K562 (cell line): ENCODE measurements around the gene KLHL8. TPM values are rescaled to one million over a fixed set of nuclear protein-coding genes. Genes with fewer than 3 reads are reported as not detected.

Experiments
- ATAC-seq: fragments of 200-7000 bp; cut with Tn5 transposase; 3 replicates; pipeline ENCODE4 v1.9.1; 2020; ENCODE audit warnings: moderate library complexity
- BruUV-seq: library from RNA; stranded (reverse); fragments of 400-500 nt; replicated peaks from 2 replicates; lab custom pipeline; 2021; lab: Mats Ljungman, UMichigan
- CTCF ChIA-PET: fragments of 300-600 bp; formaldehyde crosslinking; extraction: SDS; loops from one replicate; lab custom pipeline; 2021; ENCODE audit warnings: low intra/inter-chr PET ratio; lab: Yijun Ruan, JAX
- POLR2A ChIA-PET: fragments of 300-600, 350-650 bp; sonication (Branson Sonifier 250); formaldehyde crosslinking; extraction: SDS; loops from one replicate; lab custom pipeline; 2021; ENCODE audit warnings: antibody characterized with exemption, inconsistent platforms; lab: Yijun Ruan, JAX
- DNase-seq, 4 experiments: peaks; one replicate each; pipeline versions ENCODE4 v3.0.0 to v3.0.0-alpha.2; 2011 to 2018; ENCODE audit warnings: low spot score in 3 of 4, mixed read lengths in 3 of 4; ENCODE audit errors: extremely low read depth in 1 of 4
- FAIRE-seq: peaks from 2 replicates; lab custom pipeline; 2011; peaks lifted over from hg19 to GRCh38; lab: Jason Lieb, UNC
- H2AFZ ChIP-seq: 2 replicates; pipeline ENCODE4 v1.6.0; 2011; ENCODE audit warnings: low read depth, low read length, control low read depth, inconsistent platforms
- H3K27ac ChIP-seq: fragments of 200-600 bp; 3 replicates; pipeline ENCODE4 v1.8.0; 2011; ENCODE audit warnings: low read depth, mild to moderate bottlenecking, control low read depth, inconsistent platforms, low read length, moderate library complexity, mixed read lengths; ENCODE audit errors: extremely low read depth
- H3K27me3 ChIP-seq, 2 experiments: fragments of 300-600 bp in 1 of 2; 2 replicates in 1 of 2; 3 replicates in 1 of 2; pipeline versions ENCODE4 v1.6.0 to v1.8.0; 2011; ENCODE audit warnings: inconsistent platforms in 2 of 2, low read length in 2 of 2, mild to moderate bottlenecking in 1 of 2, mixed read lengths in 1 of 2, moderate library complexity in 1 of 2; ENCODE audit not compliant: control insufficient read depth in 2 of 2, insufficient read depth in 2 of 2
- H3K36me3 ChIP-seq: fragments of 300-600 bp; 3 replicates; pipeline ENCODE4 v1.8.0; 2011; ENCODE audit warnings: mild to moderate bottlenecking, low read length, inconsistent platforms; ENCODE audit not compliant: control insufficient read depth, insufficient read depth
- H3K4me1 ChIP-seq, 2 experiments: fragments of 200-600 bp in 1 of 2; replicated peaks in 1 of 2; 2 replicates in 1 of 2; 3 replicates in 1 of 2; pipeline versions ENCODE4 v1.5.1 to v1.8.0; 2011; ENCODE audit warnings: inconsistent platforms in 2 of 2, low read length in 2 of 2, mild to moderate bottlenecking in 1 of 2, mixed read lengths in 1 of 2, moderate library complexity in 1 of 2; ENCODE audit not compliant: control insufficient read depth in 2 of 2, insufficient read depth in 2 of 2
- H3K4me2 ChIP-seq: 2 replicates; pipeline ENCODE4 v1.6.1; 2011; ENCODE audit warnings: low read length, control low read depth, inconsistent platforms, mixed read lengths; ENCODE audit not compliant: insufficient read depth
- H3K4me3 ChIP-seq: fragments of 200-600 bp; sonication (generic), shearing (Covaris generic); 2 replicates; pipeline ENCODE4 v1.5.1; 2016; ENCODE audit warnings: control low read depth, inconsistent platforms
- H3K79me2 ChIP-seq: fragments of 200-600 bp; 3 replicates; pipeline ENCODE4 v1.8.0; 2011; ENCODE audit warnings: low read length, inconsistent platforms; ENCODE audit not compliant: control insufficient read depth, insufficient read depth
- H3K9ac ChIP-seq, 2 experiments: 2 replicates each; pipeline versions ENCODE4 v1.6.0 to v1.6.1; 2011; ENCODE audit warnings: low read depth in 2 of 2, low read length in 2 of 2, control low read depth in 1 of 2, inconsistent platforms in 1 of 2, mild to moderate bottlenecking in 1 of 2, mixed read lengths in 1 of 2; ENCODE audit not compliant: insufficient read depth in 1 of 2
- H3K9me1 ChIP-seq: one replicate; pipeline ENCODE4 v1.6.0; 2011; ENCODE audit warnings: inconsistent platforms, mild to moderate bottlenecking, low read length, moderate library complexity; ENCODE audit not compliant: control insufficient read depth, insufficient read depth
- H3K9me3 ChIP-seq: replicated peaks from 2 replicates; pipeline ENCODE4 v1.5.1; 2011; ENCODE audit warnings: low read depth, low read length, inconsistent platforms; ENCODE audit not compliant: control insufficient read depth, insufficient read depth
- H4K20me1 ChIP-seq: replicated peaks from 2 replicates; pipeline ENCODE4 v1.6.1; 2011; ENCODE audit warnings: low read length, inconsistent platforms, mixed read lengths; ENCODE audit not compliant: control insufficient read depth, insufficient read depth
- C11orf30 ChIP-seq: fragments of 450-650 bp; IDR thresholded peaks from 2 replicates; pipeline ENCODE4 v1.6.1; 2016; ENCODE audit warnings: low read depth, mild to moderate bottlenecking
- CXXC5 ChIP-seq: fragments of 250-450 bp; sonication (Bioruptor Pico); IDR thresholded peaks from 2 replicates; pipeline ENCODE4 v1.8.0; 2022; ENCODE audit warnings: inconsistent platforms, mild to moderate bottlenecking, moderate library complexity
- ELF1 ChIP-seq: fragments of 200-800 bp; sonication (Bioruptor generic); IDR thresholded peaks from 2 replicates; pipeline ENCODE4 v1.6.1; 2016; ENCODE audit warnings: missing genetic modification characterization, missing compliant biosample characterization
- FIP1L1 ChIP-seq: fragments of 200-400 bp; formaldehyde crosslinking; IDR thresholded peaks from 2 replicates; pipeline ENCODE4 v1.6.1; 2018; ENCODE audit warnings: mild to moderate bottlenecking, low read depth, low read length; ENCODE audit not compliant: poor library complexity, severe bottlenecking
- GABPB1 ChIP-seq: sonication (generic); formaldehyde crosslinking; IDR thresholded peaks from 2 replicates; pipeline ENCODE4 v1.8.0; 2022; ENCODE audit warnings: mild to moderate bottlenecking, missing genetic modification reagents
- GATAD2B ChIP-seq: fragments of 450-650 bp; IDR thresholded peaks from 2 replicates; pipeline ENCODE4 v1.6.1; 2017; ENCODE audit warnings: mild to moderate bottlenecking, borderline replicate concordance
- HEY1 ChIP-seq: fragments of 250-450 bp; sonication (Bioruptor Pico); IDR thresholded peaks from 2 replicates; pipeline ENCODE4 v1.5.0; 2020; ENCODE audit warnings: mild to moderate bottlenecking, moderate library complexity, borderline replicate concordance
- MAFG ChIP-seq: fragments of 450-650 bp; conservative IDR thresholded peaks from 2 replicates; pipeline ENCODE4 v1.6.1; 2016; ENCODE audit warnings: missing genetic modification characterization, missing compliant biosample characterization
- MXI1 ChIP-seq: IDR thresholded peaks from 2 replicates; pipeline ENCODE4 v1.6.1; 2011; ENCODE audit warnings: low read depth, mild to moderate bottlenecking, improper control_type of control experiment, low read length
- NELFE ChIP-seq: IDR thresholded peaks from 2 replicates; pipeline ENCODE4 v1.6.1; 2011; ENCODE audit warnings: mild to moderate bottlenecking; ENCODE audit not compliant: insufficient read depth, insufficient read length
- NFE2 ChIP-seq: IDR thresholded peaks from 2 replicates; pipeline ENCODE4 v1.6.1; 2014; ENCODE audit warnings: antibody characterized with exemption, low read depth
- NR2F6 ChIP-seq: fragments of 450-650 bp; formaldehyde crosslinking; IDR thresholded peaks from 2 replicates; pipeline ENCODE4 v1.4.0; 2020; ENCODE audit warnings: mild to moderate bottlenecking
- NUFIP1 ChIP-seq: fragments of 450-650 bp; IDR thresholded peaks from 2 replicates; pipeline ENCODE4 v1.6.1; 2018; ENCODE audit not compliant: partially characterized antibody
- SIN3B ChIP-seq: fragments of 450-650 bp; IDR thresholded peaks from 2 replicates; pipeline ENCODE4 v1.6.1; 2017; ENCODE audit warnings: low read depth, mild to moderate bottlenecking, moderate library complexity
- SMAD1 ChIP-seq: fragments of 150-350 bp; IDR thresholded peaks from 2 replicates; pipeline ENCODE4 v1.6.1; 2014; ENCODE audit warnings: low read length, low read depth; ENCODE audit not compliant: partially characterized antibody
- SMC3 ChIP-seq: conservative IDR thresholded peaks from 2 replicates; pipeline ENCODE4 v1.6.1; 2011; ENCODE audit warnings: low read depth, low read length, improper control_type of control experiment; ENCODE audit not compliant: insufficient read depth
- STAG1 ChIP-seq: sonication (generic); formaldehyde crosslinking; IDR thresholded peaks from 2 replicates; pipeline ENCODE4 v1.5.0; 2020; ENCODE audit warnings: missing genetic modification reagents, borderline replicate concordance
- ZFP36 ChIP-seq: fragments of 150-350 bp; IDR thresholded peaks from 2 replicates; pipeline ENCODE4 v1.6.1; 2018; ENCODE audit warnings: low read length, low read depth; ENCODE audit not compliant: partially characterized antibody
- ZNF282 ChIP-seq: sonication (generic); formaldehyde crosslinking; IDR thresholded peaks from 2 replicates; pipeline ENCODE4 v1.8.1; 2023; ENCODE audit warnings: missing genetic modification reagents
- ZNF644 ChIP-seq: fragments of 200-800 bp; sonication (Bioruptor generic); IDR thresholded peaks from 2 replicates; pipeline ENCODE4 v1.6.1; 2016; ENCODE audit warnings: low read depth, missing genetic modification characterization, missing compliant biosample characterization
- ZNF77 ChIP-seq: fragments of 250-450 bp; sonication (Bioruptor Pico); IDR thresholded peaks from 2 replicates; pipeline ENCODE4 v1.5.0; 2020
- WGBS: fragments of 100-300 bp; shearing (Covaris generic); methylation state at CpG from one replicate; pipeline ENCODE4 v1.1.6; 2016; ENCODE audit warnings: low coverage, mixed read lengths; ENCODE audit not compliant: insufficient coverage; ENCODE audit errors: missing lambda C conversion rate; 5-methylcytosine and 5-hydroxymethylcytosine counted together
- in situ Hi-C: fragments of 300-500 bp; cut with MboI; formaldehyde crosslinking; loops from 4 replicates; pipeline ENCODE4 v1.15.0; 2018; ENCODE audit warnings: inconsistent platforms, mixed read lengths
- intact Hi-C: fragments of 100-400 bp; cut with micrococcal nuclease; formaldehyde crosslinking; loops from 2 replicates; pipeline ENCODE4 v1.14.2; 2022
- polyA plus RNA-seq, 8 experiments: library from polyadenylated mRNA; depleted of rRNA in 4 of 8; stranded (reverse) in 5 of 8; unstranded in 3 of 8; fragments of >200 nt; fragmentation: Nextera tagmentation in 2 of 8; fragmentation: Illumina TruSeq in 1 of 8; extraction: Ambion mirVana in 2 of 8; extraction: Trizol in 1 of 8; gene quantifications; 2 replicates each; pipeline versions ENCODE4 v1.2.1 to v1.2.3, GENCODE V29; 2011 to 2014; ENCODE audit warnings: inconsistent platforms in 1 of 8, missing spikeins in 1 of 8
- total RNA-seq, 7 experiments: library from RNA; depleted of rRNA in 6 of 7; stranded (reverse); fragments of >200 nt in 6 of 7; fragmentation: Illumina TruSeq in 2 of 7; extraction: Trizol in 2 of 7; gene quantifications; 2 replicates each; pipeline versions ENCODE4 v1.2.1 to v1.2.3, GENCODE V29; 2011 to 2021; ENCODE audit warnings: low replicate concordance in 1 of 7
- TF ChIP-seq, protein P1 (sequence below): fragments of 450-650 bp; IDR thresholded peaks from one replicate; pipeline ENCODE4 v1.6.1; 2018; ENCODE audit warnings: mild to moderate bottlenecking, moderate library complexity; ENCODE audit not compliant: partially characterized antibody
- TF ChIP-seq, protein P2 (sequence below): fragments of 250-450 bp; sonication (Bioruptor Pico); IDR thresholded peaks from 2 replicates; pipeline ENCODE4 v1.5.0; 2020; ENCODE audit warnings: mild to moderate bottlenecking

Gene KLHL8
- total and polyA plus RNA-seq, 9 of the 15 experiments (the other 6 are each of a cell fraction or from before 2014, with no cell fraction given), result 8.7 to 25.3 (median 15.7) TPM

DNA sequence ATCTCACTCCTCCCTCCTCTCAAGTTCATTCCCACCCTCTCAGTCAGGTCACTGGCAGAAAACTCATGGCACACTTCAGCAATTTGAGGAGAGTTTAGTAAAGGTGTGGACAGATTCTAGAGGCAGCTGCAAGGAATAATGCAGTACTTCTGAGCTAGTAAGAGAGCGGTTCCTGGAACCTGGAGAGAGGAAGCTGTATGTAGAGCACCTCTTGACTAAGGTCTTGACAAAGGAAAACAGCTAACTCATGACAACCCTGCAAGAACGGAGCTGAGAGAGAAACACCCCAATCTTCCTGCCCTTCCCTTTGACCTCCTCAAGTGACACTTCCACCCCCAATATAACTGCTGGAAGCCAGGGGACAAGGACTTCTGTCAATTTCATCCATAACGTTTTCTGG lies 9.6 kb upstream of the KLHL8 start:
- ChIA-PET CTCF (no interaction called here), POLR2A (interaction anchor here (0.7 kb wide), 2 partner anchors 10 to 256 kb away, joined by 3 read pairs; no protein-coding TSS in a partner anchor)
- BruUV-seq, result no TSS peak
- no peaks in the 10 kb centered on the region for H3K36me3 ChIP-seq
- H3K9ac ChIP-seq, result no peak overlapping the region
- no peaks in the 10 kb centered on the region for H4K20me1 ChIP-seq
- no peaks in the 10 kb centered on the region; a peak in 1 of 5 replicates for H3K27me3 ChIP-seq
- H3K9me1 ChIP-seq, result no peaks in the 10 kb centered on the region
- no peak overlapping the region for H2AFZ ChIP-seq
- no peak overlapping the region for H3K4me2 ChIP-seq
- intact Hi-C loops (no loop called here), in situ Hi-C loops (loop anchor here (5.0 to 10.0 kb wide), 2 partner anchors 78 to 325 kb away; no protein-coding TSS in a partner anchor)
- FAIRE-seq (no peak), ATAC-seq (peak; percentile 29), DNase-seq (no peak)
- no peak overlapping the region for H3K4me3 ChIP-seq
- H3K27ac ChIP-seq, result no peak overlapping the region
- H3K9me3 ChIP-seq, result no peaks in the 10 kb centered on the region
- no peaks in the 10 kb centered on the region for H3K79me2 ChIP-seq
- H3K4me1 ChIP-seq, result peaks cover 0 to 7% of the 10 kb centered on the region in 2 experiments; a peak in 1 of 5 replicates
- no peak for TF ChIP-seq NR2F6
- no peak for TF ChIP-seq SIN3B
- TF ChIP-seq NELFE, result no peak
- TF ChIP-seq ZFP36, result peak; percentile 2
- no peak for TF ChIP-seq GATAD2B
- TF ChIP-seq CXXC5, result no peak
- no peak for TF ChIP-seq MXI1
- 0 out of 2 replicates have a peak, but pooled peaks have one; percentile 14 for TF ChIP-seq MAFG
- no peak for TF ChIP-seq FIP1L1
- no peak for TF ChIP-seq ZNF282 (CRISPR knock-in tag)
- no peak for TF ChIP-seq NUFIP1
- TF ChIP-seq ELF1, result no peak
- TF ChIP-seq, protein P1, sequence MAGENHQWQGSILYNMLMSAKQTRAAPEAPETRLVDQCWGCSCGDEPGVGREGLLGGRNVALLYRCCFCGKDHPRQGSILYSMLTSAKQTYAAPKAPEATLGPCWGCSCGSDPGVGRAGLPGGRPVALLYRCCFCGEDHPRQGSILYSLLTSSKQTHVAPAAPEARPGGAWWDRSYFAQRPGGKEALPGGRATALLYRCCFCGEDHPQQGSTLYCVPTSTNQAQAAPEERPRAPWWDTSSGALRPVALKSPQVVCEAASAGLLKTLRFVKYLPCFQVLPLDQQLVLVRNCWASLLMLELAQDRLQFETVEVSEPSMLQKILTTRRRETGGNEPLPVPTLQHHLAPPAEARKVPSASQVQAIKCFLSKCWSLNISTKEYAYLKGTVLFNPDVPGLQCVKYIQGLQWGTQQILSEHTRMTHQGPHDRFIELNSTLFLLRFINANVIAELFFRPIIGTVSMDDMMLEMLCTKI, result no peak
- peak; percentile 45 for TF ChIP-seq NFE2
- no peak for TF ChIP-seq GABPB1 (CRISPR knock-in tag)
- TF ChIP-seq STAG1 (CRISPR knock-in tag), result no peak
- TF ChIP-seq ZNF644 (tag), result no peak
- TF ChIP-seq ZNF77 (CRISPR knock-in tag), result no peak
- peak; percentile 51; the same call in 1 of the 2 replicates for TF ChIP-seq C11orf30
- TF ChIP-seq SMAD1, result no peak
- TF ChIP-seq, protein P2, sequence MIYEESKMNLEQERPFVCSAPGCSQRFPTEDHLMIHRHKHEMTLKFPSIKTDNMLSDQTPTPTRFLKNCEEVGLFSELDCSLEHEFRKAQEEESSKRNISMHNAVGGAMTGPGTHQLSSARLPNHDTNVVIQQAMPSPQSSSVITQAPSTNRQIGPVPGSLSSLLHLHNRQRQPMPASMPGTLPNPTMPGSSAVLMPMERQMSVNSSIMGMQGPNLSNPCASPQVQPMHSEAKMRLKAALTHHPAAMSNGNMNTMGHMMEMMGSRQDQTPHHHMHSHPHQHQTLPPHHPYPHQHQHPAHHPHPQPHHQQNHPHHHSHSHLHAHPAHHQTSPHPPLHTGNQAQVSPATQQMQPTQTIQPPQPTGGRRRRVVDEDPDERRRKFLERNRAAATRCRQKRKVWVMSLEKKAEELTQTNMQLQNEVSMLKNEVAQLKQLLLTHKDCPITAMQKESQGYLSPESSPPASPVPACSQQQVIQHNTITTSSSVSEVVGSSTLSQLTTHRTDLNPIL, result no peak
- TF ChIP-seq HEY1 (CRISPR knock-in tag), result no peak
- TF ChIP-seq SMC3, result no peak
- WGBS, result 18% methylated on average over 3 of the region's 3 CpGs
